HEK293T (cell line): Measurements from ENCODE around the gene CPNE6.
"Not testable (repeated sequence)": the region's sequence is repeated elsewhere in the genome, so short reads cannot be mapped to it uniquely, and the experiment has no call there.

Source experiments
- CTBP1 ChIP-seq: fragments of 450-650 bp; IDR thresholded peaks from 2 replicates; pipeline ENCODE4 v1.6.1; 2016; ENCODE audit warnings: borderline replicate concordance
- FOXK2 ChIP-seq: fragments of 450-650 bp; IDR thresholded peaks from 2 replicates; pipeline ENCODE4 v1.6.1; 2016; ENCODE audit warnings: mild to moderate bottlenecking

DNA sequence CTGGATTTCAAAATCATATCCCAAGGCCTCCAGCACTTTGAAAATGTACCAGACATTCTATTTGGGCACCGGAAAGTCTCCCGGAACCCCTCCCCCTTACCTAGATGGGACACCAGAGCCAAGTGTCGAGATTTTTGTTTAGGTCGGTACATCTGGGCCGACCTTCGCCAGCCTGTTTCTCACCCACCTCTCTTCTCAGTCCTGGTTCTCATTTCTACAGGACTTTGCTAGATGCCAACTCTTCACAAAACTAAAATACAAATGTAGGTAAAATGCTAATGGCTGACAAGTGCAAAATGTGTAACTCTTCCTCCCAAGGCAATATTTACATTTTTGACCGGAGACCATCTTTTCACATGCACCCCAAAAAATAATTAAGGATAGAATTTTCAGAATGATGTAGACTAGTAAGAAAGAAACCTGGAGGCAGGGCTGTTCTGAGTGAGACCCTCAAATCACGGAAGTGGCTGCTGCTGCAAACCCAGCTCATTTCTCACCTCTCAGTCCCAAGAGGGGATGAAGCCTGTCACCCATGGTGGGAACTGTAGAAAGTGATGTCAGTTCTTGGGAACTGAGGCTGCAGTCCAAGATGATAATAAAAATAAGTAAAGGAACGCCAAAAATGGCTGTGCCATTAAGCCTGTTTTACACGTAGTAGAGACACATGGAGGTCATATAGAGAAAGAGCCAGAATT lies 34.3 kb upstream of the CPNE6 start:
- TF ChIP-seq CTBP1, FOXK2: not testable (repeated sequence)
